ENCODE results near the gene HELZ2.

The HELZ2 gene

GRCh38 chr20:63538204-63539091 is 35.6 kb downstream of the HELZ2 start:
- peak; percentile 81 for DNase-seq (ENCODE audit: low spot score)

GRCh38 chr20:63537525-63538203 is 36.4 kb downstream of the HELZ2 start:
- peak; percentile 92 for DNase-seq (ENCODE audit: low spot score)

GRCh38 chr20:63536997-63537524 is 37.0 kb downstream of the HELZ2 start, which contains the start of gene PTK6:
PTK6 (minus strand) TSS chr20:63537376; CDS start chr20:63537314, 62 bp downstream.
- DNase-seq (ENCODE audit: low spot score) = peak; percentile 80

GRCh38 chr20:63536241-63536977 is 37.6 kb downstream of the HELZ2 start:
- DNase-seq (ENCODE audit: low spot score) = no peak

- DNase-seq (ENCODE audit: low spot score) = no peak
These were observed 39.0 kb downstream of the HELZ2 start for GRCh38 chr20:63534831-63535651.

- DNase-seq (ENCODE audit: low spot score) = no peak
These were observed 39.6 kb downstream of the HELZ2 start for GRCh38 chr20:63534427-63534830.

- DNase-seq (ENCODE audit: low spot score) = no peak
These were observed 40.1 kb downstream of the HELZ2 start for GRCh38 chr20:63533871-63534393.

GRCh38 chr20:63533388-63533787 is 40.7 kb downstream of the HELZ2 start:
- no peak for DNase-seq (ENCODE audit: low spot score)

- no peak for DNase-seq (ENCODE audit: low spot score)
These were observed 41.5 kb downstream of the HELZ2 start for GRCh38 chr20:63532449-63532971.

GRCh38 chr20:63531686-63532448 is 42.2 kb downstream of the HELZ2 start:
- no peak for DNase-seq (ENCODE audit: low spot score)

GRCh38 chr20:63530788-63531160 is 43.3 kb downstream of the HELZ2 start:
- no peak for DNase-seq (ENCODE audit: low spot score)

- no peak for DNase-seq (ENCODE audit: low spot score)
These were observed 43.9 kb downstream of the HELZ2 start for GRCh38 chr20:63529861-63530787.

- DNase-seq (ENCODE audit: low spot score) = no peak
These were observed 44.7 kb downstream of the HELZ2 start for GRCh38 chr20:63529180-63529860.

- no peak for DNase-seq (ENCODE audit: low spot score)
These were observed 46.9 kb downstream of the HELZ2 start for GRCh38 chr20:63527184-63527583.

GRCh38 chr20:63525971-63526370 is 48.1 kb downstream of the HELZ2 start:
- no peak for DNase-seq (ENCODE audit: low spot score)

- DNase-seq (ENCODE audit: low spot score) = no peak
These were observed 48.9 kb downstream of the HELZ2 start for GRCh38 chr20:63525185-63525584.
